ENCODE measurements around the gene OLFML2A.
"Not testable (repeated sequence)": the region's sequence is repeated elsewhere in the genome, so short reads cannot be mapped to it uniquely, and the experiment has no call there.

The OLFML2A gene

GRCh38 chr9:124776954-124777648 is at the start of gene OLFML2A:
OLFML2A (plus strand) TSS chr9:124777133; CDS start chr9:124777271, 138 bp downstream.
- DNase-seq: peak; percentile 31

DNA sequence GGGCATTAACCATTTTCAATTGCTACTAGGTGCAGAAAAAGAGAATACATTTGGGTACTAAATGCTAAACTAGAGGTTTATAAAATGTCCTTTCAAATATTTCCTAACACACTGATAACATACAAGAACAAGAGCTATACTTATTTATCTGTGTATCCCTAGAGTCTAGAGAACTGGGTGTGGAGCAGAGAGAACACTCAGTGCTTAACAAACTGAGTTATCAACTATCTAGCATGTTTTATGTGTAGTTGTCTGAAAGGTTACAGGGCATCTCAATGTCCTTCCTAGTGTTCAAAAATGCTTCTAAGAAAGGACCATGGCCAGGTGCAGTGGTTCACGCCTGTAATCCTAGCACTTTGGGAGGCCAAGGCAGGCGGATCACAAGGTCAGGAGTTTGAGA is 46.2 kb upstream of the OLFML2A start:
- no peak for DNase-seq

DNA sequence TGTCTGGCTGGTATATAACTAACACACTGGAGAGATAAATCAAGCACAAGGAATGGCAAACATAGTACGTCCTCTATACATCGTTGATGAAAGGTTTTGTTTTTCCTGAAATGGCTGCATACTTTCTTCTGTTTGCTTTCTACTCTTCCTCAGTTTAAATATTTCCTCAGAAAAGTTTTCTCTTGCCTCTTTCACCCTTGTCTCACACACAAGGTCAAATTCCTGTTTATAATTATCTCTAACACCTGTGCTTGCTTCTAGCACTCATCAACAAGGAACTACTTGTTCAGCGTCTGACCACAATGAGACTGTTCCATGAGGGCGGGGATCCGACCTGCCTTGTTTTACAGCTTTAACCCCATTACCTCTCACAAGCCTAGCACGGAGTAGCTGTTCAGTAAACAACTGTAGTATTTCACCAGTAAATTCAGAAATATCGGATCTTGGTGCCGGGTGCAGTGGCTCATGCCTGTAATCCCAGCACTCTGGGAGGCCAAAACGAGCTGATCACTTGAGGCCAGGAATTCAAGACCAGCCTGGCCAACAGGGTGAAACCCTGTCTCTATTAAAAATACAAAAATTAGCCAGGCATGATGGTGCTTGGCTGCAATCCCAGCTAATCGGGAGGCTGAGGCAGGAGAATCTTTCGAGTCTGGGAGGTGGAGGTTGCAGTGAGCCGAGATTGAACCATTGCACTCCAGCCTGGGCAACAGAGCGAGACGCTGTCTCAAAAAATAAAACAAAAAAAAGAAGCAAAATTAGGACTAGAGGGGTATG is 42.8 kb upstream of the OLFML2A start:
- DNase-seq: no peak

DNA sequence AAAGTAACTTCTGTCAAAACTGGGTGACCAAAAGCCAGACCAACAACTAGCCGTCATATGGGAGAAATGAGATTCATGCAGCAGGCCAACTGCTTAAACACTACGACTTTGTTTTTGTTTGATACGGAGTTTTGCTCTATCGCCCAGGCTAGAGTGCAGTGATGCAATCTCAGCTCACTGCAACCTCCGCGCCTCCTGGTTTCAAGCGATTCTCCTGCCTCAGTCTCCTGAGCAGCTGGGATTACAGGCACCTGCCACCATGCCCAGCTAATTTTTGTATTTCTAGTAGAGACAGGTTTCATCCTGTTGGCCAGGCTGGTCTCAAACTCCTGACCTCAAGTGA is 42.2 kb upstream of the OLFML2A start:
- DNase-seq: not testable (repeated sequence)

DNA sequence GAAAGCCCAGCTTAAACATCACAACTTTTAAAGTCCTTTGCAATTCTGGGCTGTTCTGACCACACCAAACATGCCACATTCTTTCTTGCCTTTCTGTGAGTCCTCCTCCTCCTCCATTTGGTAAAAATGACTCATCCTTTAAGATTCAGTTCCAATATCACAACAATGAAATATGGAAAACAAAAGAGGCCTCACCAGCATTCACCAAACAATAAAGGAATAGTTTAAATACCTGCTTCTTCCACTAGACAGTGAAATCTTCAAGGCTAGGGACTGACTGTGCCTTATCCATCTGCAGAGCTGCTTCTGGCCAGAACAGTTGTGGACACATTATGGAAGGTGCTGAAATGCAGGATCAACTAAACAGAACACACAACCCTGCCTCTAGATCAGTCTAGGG is 41.8 kb upstream of the OLFML2A start:
- no peak for DNase-seq

- not testable (repeated sequence) for DNase-seq
These were observed 38.9 kb upstream of the OLFML2A start for GRCh38 chr9:124738075-124738474.

DNA sequence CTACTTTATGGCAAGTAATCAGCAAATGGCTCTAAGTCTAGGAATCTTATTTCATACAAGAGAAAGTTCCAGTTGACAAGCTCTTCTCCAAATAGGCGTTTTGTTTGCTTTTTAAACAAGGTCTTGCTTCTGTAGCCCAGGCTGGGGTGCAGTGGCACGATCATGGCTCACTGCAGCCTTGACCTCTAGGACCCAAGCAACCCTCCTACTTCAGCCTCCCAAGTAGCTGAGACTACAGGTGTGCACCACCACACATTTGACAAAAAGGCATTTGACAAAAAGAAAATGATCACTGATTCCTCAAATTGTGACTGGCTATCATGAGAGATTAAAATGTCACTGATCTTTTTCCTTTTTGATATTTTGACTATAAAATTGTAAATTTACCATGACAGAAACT is 37.6 kb upstream of the OLFML2A start:
- DNase-seq: no peak

- DNase-seq: no peak
These were observed 35.8 kb upstream of the OLFML2A start for GRCh38 chr9:124741149-124741548.

DNA sequence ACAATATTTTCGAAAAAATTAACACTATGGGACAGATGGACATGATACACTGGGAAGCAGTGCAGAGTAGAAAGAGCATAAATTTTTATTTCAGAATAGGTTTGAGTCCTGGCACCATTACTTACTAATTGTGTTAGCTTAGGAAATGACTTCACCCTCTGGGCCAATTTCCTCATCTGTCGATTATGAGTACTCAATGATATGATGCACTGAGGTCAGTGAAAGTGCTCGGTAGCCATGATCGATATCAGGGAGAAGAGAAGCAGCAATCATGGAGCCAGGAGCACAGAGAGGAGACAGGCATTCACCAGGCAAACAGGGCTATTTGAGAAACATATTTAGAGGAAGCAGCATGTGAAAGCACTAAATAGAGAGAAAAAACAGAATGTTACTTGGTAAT is 35.3 kb upstream of the OLFML2A start:
- DNase-seq: no peak

- DNase-seq: no peak
These were observed 34.0 kb upstream of the OLFML2A start for GRCh38 chr9:124742940-124743339.

- DNase-seq: no peak
These were observed 33.1 kb upstream of the OLFML2A start for GRCh38 chr9:124743686-124744348.

- DNase-seq: no peak
These were observed 29.9 kb upstream of the OLFML2A start for GRCh38 chr9:124747065-124747464.

DNA sequence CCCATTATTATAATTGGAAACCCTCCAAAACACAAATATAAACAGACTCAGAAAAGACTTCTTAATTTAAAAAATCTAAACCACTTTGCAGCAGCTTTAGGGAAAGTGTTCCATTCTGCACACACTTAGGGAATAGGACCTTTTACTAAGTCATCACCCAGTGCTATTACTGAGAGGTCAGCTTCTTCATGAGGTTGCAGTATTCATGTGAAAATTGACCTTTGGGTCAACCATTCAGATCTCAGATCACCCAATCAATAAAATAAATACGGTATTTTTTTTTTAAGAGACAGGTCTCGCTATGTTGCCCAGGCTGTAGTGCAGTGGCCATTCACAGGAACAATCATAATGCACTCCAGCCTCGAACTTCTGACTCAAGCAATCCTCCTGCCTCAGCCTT is 27.6 kb upstream of the OLFML2A start:
- no peak for DNase-seq

DNA sequence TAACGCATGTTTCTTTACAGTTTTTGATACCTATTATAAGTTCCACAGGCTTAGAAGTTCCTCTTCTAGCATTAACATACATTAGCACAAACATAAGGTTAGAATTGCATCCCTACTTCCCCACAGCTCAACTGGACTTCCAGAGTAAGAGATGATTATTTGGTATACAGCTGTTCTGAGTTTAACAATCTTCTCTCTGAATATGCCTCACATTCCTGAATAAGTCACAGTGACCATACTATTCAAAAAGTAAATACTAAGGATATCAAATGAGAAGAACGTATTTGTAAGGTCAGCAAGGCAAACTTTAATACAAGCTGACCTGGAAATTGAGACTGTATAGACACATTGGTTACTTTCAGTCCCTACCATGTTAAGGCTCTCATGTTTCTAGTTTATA is 27.2 kb upstream of the OLFML2A start:
- no peak for DNase-seq

- DNase-seq: no peak
These were observed 24.0 kb upstream of the OLFML2A start for GRCh38 chr9:124752967-124753366.

DNA sequence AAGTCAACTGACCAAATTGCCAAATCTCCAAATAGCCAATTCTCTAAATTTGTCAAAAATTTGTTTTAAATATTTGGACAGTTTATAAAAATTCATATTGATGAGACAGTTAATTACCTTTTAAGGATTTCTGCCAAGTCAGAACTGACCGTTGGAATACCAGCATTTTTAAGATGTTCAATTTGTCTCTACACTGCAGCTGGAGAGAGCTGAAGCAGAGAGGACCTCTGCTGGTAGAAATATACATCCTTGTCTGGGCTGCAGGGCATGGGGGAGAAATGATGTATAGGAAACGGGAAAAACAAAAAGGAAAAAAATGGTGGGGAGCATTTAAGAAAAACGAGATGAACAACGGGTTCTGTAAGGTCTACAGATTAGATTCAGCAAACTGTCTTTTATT is 22.6 kb upstream of the OLFML2A start:
- DNase-seq: no peak

GRCh38 chr9:124755061-124755460 is 21.9 kb upstream of the OLFML2A start:
- no peak for DNase-seq

DNA sequence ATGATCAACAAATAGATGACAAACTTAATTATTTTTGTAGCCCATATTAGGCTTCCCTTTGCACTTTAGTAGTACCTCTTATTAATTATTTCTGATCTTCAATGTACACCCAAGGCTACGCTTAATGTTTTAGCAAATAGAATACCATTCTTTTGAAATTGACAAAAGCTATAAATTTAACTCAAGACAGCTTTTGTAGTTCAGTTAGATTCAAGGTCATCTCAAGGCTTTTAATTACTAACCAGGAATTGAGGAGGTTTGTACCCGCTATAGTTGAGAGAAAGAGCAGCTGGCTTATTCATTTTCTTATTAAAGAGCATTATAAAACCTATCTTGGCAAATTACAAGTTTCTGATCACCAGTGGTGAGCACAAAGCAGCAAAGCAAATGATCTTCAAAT is 20.9 kb upstream of the OLFML2A start:
- no peak for DNase-seq

GRCh38 chr9:124757616-124758015 is 19.3 kb upstream of the OLFML2A start:
- no peak for DNase-seq

DNA sequence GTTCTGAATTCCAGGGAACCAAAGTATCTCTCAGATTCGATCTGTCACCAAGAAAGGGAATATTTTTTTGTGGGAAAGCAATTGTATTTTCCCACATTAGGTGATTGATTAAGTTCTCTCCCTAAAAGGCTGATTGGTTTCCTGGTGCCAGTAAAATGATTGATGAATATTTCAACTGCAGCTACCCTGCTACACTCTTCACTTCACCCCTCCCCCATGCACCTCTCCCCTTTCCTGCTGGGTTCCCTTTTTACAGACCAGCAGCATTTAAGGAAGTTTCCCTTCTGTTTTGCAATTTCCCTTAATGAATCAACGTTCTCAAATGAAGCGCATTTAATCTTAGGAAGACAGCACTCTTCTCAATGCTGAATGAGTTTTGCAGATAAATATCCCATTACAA is 18.9 kb upstream of the OLFML2A start:
- DNase-seq: no peak

DNA sequence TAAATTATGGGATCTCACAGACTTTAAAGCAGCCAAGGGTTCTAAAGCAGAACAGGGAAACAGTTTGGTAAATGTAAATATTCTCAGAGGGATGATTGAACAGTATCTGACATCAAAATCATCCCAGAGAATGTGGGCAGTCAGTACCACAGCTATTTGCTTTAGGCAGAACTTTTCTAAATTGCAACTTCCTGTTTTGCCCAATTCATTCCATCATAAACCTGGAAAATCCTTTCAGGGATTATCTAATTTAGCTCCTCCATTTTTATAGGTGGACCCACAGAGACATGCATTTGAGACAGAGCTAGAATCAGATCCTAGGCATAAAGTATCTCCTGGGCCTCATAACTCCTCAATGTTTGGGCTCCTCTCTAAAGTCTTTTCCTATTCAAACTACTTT is 18.2 kb upstream of the OLFML2A start:
- no peak for DNase-seq

DNA sequence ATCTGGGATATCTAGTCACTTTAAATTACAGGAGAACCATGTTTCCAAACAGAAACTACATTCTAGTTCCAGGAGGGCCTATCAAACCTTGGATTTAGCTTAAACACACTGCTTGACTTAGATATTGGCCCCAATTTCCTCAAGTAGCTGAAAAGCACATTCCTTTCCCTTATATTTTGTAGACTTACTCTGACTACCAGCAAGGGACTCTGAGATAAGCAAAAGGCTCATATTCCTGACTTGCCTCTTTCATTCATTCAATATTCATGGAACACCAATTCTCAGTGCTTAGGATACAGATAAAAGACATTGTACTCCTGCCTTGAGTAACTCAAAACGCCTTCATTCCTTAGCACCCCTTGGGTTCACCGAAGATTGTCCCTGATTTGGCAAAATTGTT is 17.6 kb upstream of the OLFML2A start:
- DNase-seq: no peak

DNA sequence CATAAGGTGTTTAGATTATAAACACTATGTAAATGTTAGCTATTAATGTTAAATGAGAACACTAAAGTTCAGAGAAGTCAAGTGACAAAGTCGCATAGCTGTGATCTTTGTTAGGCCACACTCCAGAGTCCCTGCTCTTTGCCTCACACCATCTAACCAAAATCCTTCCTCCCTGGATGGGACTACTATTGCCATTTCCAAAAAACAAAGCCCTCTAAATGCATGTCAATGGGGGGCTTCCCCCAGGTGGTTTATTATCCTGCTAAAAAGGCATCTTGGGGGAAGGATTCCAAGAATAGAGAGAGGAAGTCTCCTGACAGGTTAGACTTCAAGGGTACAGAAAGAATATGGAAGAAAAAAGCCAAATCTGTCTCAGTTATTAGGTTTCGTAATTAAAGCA is 16.2 kb upstream of the OLFML2A start:
- no peak for DNase-seq

GRCh38 chr9:124761196-124761595 is 15.7 kb upstream of the OLFML2A start:
- no peak for DNase-seq
